Keratinocyte (primary cell): ENCODE measurements around the gene COPG1. TPM values are rescaled to one million over a fixed set of nuclear protein-coding genes. Genes with fewer than 3 reads are reported as not detected.

Source experiments
- DNase-seq: peaks from one replicate; pipeline ENCODE4 v3.0.0-alpha.2; 2011; ENCODE audit warnings: low read depth, missing footprints, low spot score
- FAIRE-seq: peaks from 2 replicates; lab custom pipeline; 2011; peaks lifted over from hg19 to GRCh38; lab: Jason Lieb, UNC
- H2AFZ ChIP-seq: 2 replicates; pipeline ENCODE4 v1.6.0; 2012; ENCODE audit warnings: low read length, control low read depth, inconsistent platforms; ENCODE audit not compliant: control insufficient read depth
- H3K27ac ChIP-seq: 2 replicates; pipeline ENCODE4 v1.5.1; 2011; ENCODE audit warnings: low read length; ENCODE audit not compliant: control insufficient read depth, insufficient read depth
- H3K27me3 ChIP-seq: 3 replicates; pipeline ENCODE4 v1.6.0; 2011; ENCODE audit warnings: low read length; ENCODE audit not compliant: control insufficient read depth, insufficient read depth; ENCODE audit errors: extremely low read depth
- H3K36me3 ChIP-seq, 2 experiments: 2 replicates in 1 of 2; 3 replicates in 1 of 2; pipeline ENCODE4 v1.5.1; 2011; ENCODE audit warnings: low read length in 2 of 2, mild to moderate bottlenecking in 1 of 2; ENCODE audit not compliant: control insufficient read depth in 2 of 2, insufficient read depth in 2 of 2; ENCODE audit errors: extremely low read depth in 1 of 2
- H3K4me1 ChIP-seq: 3 replicates; pipeline ENCODE4 v1.5.1; 2011; ENCODE audit warnings: low read length; ENCODE audit not compliant: control insufficient read depth, insufficient read depth; ENCODE audit errors: extremely low read depth
- H3K4me2 ChIP-seq: 3 replicates; pipeline ENCODE4 v1.6.0; 2011; ENCODE audit warnings: low read depth, low read length; ENCODE audit not compliant: control insufficient read depth, insufficient read depth; ENCODE audit errors: extremely low read depth
- H3K4me3 ChIP-seq, 3 experiments: fragments of 200-600 bp in 1 of 3; sonication (generic) in 1 of 3; 2 replicates in 2 of 3; 3 replicates in 1 of 3; pipeline ENCODE4 v1.5.1; 2011 to 2016; ENCODE audit warnings: low read length in 3 of 3, mild to moderate bottlenecking in 3 of 3, control low read depth in 2 of 3, inconsistent platforms in 1 of 3, low read depth in 1 of 3, mixed read lengths in 1 of 3, mixed run types in 1 of 3, moderate library complexity in 1 of 3; ENCODE audit not compliant: control insufficient read depth in 2 of 3, insufficient read depth in 2 of 3; ENCODE audit errors: extremely low read depth in 1 of 3
- H3K79me2 ChIP-seq: 2 replicates; pipeline ENCODE4 v1.6.0; 2012; ENCODE audit warnings: low read length; ENCODE audit not compliant: control insufficient read depth, insufficient read depth
- H3K9ac ChIP-seq: 3 replicates; pipeline ENCODE4 v1.6.0; 2011; ENCODE audit warnings: low read length; ENCODE audit not compliant: control insufficient read depth, insufficient read depth; ENCODE audit errors: extremely low read depth
- H3K9me1 ChIP-seq: 3 replicates; pipeline ENCODE4 v1.6.0; 2011; ENCODE audit warnings: low read length; ENCODE audit not compliant: control insufficient read depth, insufficient read depth; ENCODE audit errors: extremely low read depth
- H3K9me3 ChIP-seq: 2 replicates; pipeline ENCODE4 v1.5.1; 2012; ENCODE audit warnings: low read depth, low read length; ENCODE audit not compliant: control insufficient read depth
- H4K20me1 ChIP-seq: 3 replicates; pipeline ENCODE4 v1.6.0; 2011; ENCODE audit warnings: low read length; ENCODE audit not compliant: control insufficient read depth, insufficient read depth; ENCODE audit errors: extremely low read depth
- CTCF ChIP-seq, 3 experiments: IDR thresholded peaks in 1 of 3; conservative IDR thresholded peaks in 1 of 3; optimal IDR thresholded peaks in 1 of 3; 2 replicates in 2 of 3; 3 replicates in 1 of 3; pipeline versions ENCODE3 to v1.5.1; 2011; ENCODE audit warnings: low read length in 3 of 3, mild to moderate bottlenecking in 3 of 3, moderate library complexity in 2 of 3, control low read depth in 1 of 3, inconsistent platforms in 1 of 3; ENCODE audit not compliant: insufficient read depth in 2 of 3; ENCODE audit errors: extremely low read depth in 1 of 3
- EZH2 ChIP-seq: IDR thresholded peaks from one replicate; pipeline ENCODE4 v1.6.1; 2012; ENCODE audit warnings: inconsistent platforms, mild to moderate bottlenecking, low read length, moderate library complexity
- dilution Hi-C: fragments of 300-500 bp; cut with MboI; formaldehyde crosslinking; loops from one replicate; pipeline ENCODE4 v1.7.0; 2020; ENCODE audit warnings: low sequenced_read_pairs; ENCODE audit not compliant: extremely low pct_ligation_motif_present
- polyA plus RNA-seq, 5 experiments: library from polyadenylated mRNA; depleted of rRNA in 3 of 5; stranded (reverse) in 3 of 5; stranded (forward) in 1 of 5; unstranded in 1 of 5; fragments of >200 nt; gene quantifications; 1 replicate in 1 of 5; 2 replicates in 3 of 5; 3 replicates in 1 of 5; pipeline versions ENCODE4 v1.2.1 to v1.2.3, GENCODE V29; 2011 to 2012; ENCODE audit warnings: missing spikeins in 2 of 5, low read depth in 1 of 5, low replicate concordance in 1 of 5

COPG1 gene
- polyA plus RNA-seq, 1 donor (not counting 4 experiments of a cell fraction or from before 2014, with no cell fraction given), result 65.5 TPM

GRCh38 chr3:129257609-129258008 lies 8.2 kb downstream of the COPG1 start:
- no peak overlapping the region for H3K9ac ChIP-seq
- no peaks in the 10 kb centered on the region for H3K4me1 ChIP-seq
- H3K9me3 ChIP-seq, result no peaks in the 10 kb centered on the region
- peaks cover 2% of the 10 kb centered on the region for H4K20me1 ChIP-seq
- H3K27me3 ChIP-seq, result no peaks in the 10 kb centered on the region
- no peak overlapping the region for H3K27ac ChIP-seq
- dilution Hi-C loops, result no loop called here
- no peak for FAIRE-seq
- peaks cover 8% of the 10 kb centered on the region for H3K79me2 ChIP-seq
- no peaks in the 10 kb centered on the region for H3K9me1 ChIP-seq
- H3K4me2 ChIP-seq, result no peak overlapping the region
- H3K36me3 ChIP-seq, result peaks cover 51 to 62% of the 10 kb centered on the region in 2 experiments
- no peak for TF ChIP-seq CTCF (optimal IDR thresholded peaks at IDR 0.05 in 1 of 3, IDR thresholded peaks at IDR 0.05 in 1 of 3, conservative IDR thresholded peaks at IDR 0.05 in 1 of 3; ENCODE audit: extremely low read depth in 1 of 3, insufficient read depth in 2 of 3, low read length in 3 of 3)
- no peak for TF ChIP-seq EZH2
- no peak overlapping the region for H3K4me3 ChIP-seq
- no peak overlapping the region for H2AFZ ChIP-seq
- DNase-seq, result no peak

DNA sequence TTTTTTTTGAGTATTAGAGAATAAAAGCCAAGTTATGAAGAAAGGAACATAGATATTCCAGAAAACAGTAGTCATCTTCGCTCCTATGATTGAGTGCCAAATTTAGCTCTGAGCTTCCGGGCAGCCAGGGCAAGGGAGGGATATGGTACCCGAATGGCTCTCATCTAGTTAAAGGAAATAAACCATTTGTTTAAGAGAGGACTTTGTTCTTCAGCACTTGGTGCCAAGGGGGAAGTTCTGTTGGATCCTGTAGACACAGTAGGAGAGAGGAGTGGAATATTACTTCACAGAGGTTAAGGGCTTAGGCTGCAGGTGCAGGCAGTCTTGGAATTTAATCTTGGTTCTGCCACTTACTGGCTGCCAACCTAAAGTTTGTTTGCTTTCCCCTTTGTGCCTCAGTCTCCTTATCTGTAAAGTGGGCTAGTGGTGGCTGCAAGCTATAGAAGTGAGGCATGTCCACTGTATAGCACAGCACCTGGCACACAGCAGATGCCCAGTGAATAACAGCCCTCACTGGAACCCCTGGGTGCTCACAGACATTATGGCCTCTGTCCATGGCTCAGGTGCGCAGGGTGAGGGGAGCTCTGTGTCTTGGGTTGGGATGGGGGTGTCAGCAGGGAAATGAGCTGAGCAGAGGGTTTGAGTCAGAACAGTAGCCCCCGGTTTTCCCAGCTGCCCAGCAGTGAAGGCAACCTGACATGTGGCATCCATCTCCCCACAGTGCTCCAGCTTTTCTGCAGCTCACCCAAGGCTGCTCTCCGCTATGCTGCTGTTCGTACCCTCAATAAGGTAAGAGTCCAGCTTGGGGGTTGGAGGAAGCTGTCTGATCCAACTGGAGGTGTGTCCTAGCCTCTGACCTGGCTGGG lies 10.4 kb downstream of the COPG1 start:
- H3K27me3 ChIP-seq, result no peaks in the 10 kb centered on the region
- no peak for TF ChIP-seq CTCF (optimal IDR thresholded peaks at IDR 0.05 in 1 of 3, IDR thresholded peaks at IDR 0.05 in 1 of 3, conservative IDR thresholded peaks at IDR 0.05 in 1 of 3; ENCODE audit: extremely low read depth in 1 of 3, insufficient read depth in 2 of 3, low read length in 3 of 3)
- no peak for TF ChIP-seq EZH2
- dilution Hi-C loops, result no loop called here
- peaks cover 2% of the 10 kb centered on the region for H4K20me1 ChIP-seq
- H3K9me1 ChIP-seq, result no peaks in the 10 kb centered on the region
- DNase-seq (no peak), FAIRE-seq (no peak)
- no peak overlapping the region for H3K4me3 ChIP-seq
- H3K4me1 ChIP-seq, result no peaks in the 10 kb centered on the region
- no peak overlapping the region for H3K9ac ChIP-seq
- peaks cover 2% of the 10 kb centered on the region for H3K79me2 ChIP-seq
- no peak overlapping the region for H2AFZ ChIP-seq
- no peak overlapping the region for H3K4me2 ChIP-seq
- H3K9me3 ChIP-seq, result no peaks in the 10 kb centered on the region
- H3K36me3 ChIP-seq, result peaks cover 50 to 54% of the 10 kb centered on the region in 2 experiments
- H3K27ac ChIP-seq, result no peak overlapping the region
